HCT116 (cell line): ENCODE results near the gene NOP53. TPM values are rescaled to one million over a fixed set of nuclear protein-coding genes. Genes with fewer than 3 reads are reported as not detected.

Experiments used
- ATAC-seq: fragments of 200-7000 bp; cut with Tn5 transposase; 2 replicates; pipeline ENCODE4 v1.9.1; 2020; ENCODE audit warnings: mild to moderate bottlenecking, moderate library complexity
- BruUV-seq: library from RNA; stranded (reverse); fragments of 400-500 nt; replicated peaks from 2 replicates; lab custom pipeline; 2021; lab: Mats Ljungman, UMichigan
- CTCF ChIA-PET: fragments of 300-600 bp; sonication (Branson Sonifier 250); formaldehyde crosslinking; loops from one replicate; lab custom pipeline; 2021; ENCODE audit warnings: antibody characterized with exemption; lab: Charles Lee
- POLR2A ChIA-PET: fragments of 300-600, 350-600 bp; sonication (Branson Sonifier 250); formaldehyde crosslinking; loops from one replicate; lab custom pipeline; 2021; ENCODE audit warnings: antibody characterized with exemption; lab: Charles Lee
- RAD21 ChIA-PET, 2 experiments: fragments of 300-600 bp; sonication (Branson Sonifier 250); formaldehyde crosslinking; loops; one replicate each; lab custom pipeline; 2023; ENCODE audit warnings: low total read pairs in 2 of 2; ENCODE audit not compliant: uncharacterized antibody in 2 of 2, unreplicated experiment in 2 of 2, low non-redundant PET in 1 of 2; lab: Charles Lee
- DNase-seq: peaks from one replicate; pipeline ENCODE4 v3.0.0-alpha.2; 2010; ENCODE audit warnings: low read depth, low spot score
- H2AFZ ChIP-seq: fragments of 200-600 bp; shearing (Covaris generic), sonication (generic); 2 replicates; pipeline ENCODE4 v1.6.1; 2017; ENCODE audit warnings: low read depth, mixed run types, mixed read lengths, antibody characterized with exemption, low read length; ENCODE audit not compliant: poor library complexity, severe bottlenecking
- H3K27ac ChIP-seq: 2 replicates; pipeline ENCODE4 v1.5.1; 2012; ENCODE audit warnings: low read depth, low read length
- H3K27me3 ChIP-seq: fragments of 200-600 bp; sonication (generic); 2 replicates; pipeline ENCODE4 v1.6.1; 2016; ENCODE audit warnings: mixed run types, low read length, mixed read lengths; ENCODE audit not compliant: insufficient read depth
- H3K36me3 ChIP-seq, 2 experiments: fragments of 200-500 bp in 1 of 2; fragments of 200-600 bp in 1 of 2; sonication (Bioruptor generic) in 1 of 2; sonication (generic) in 1 of 2; 2 replicates each; pipeline versions ENCODE4 v1.5.1 to v1.6.1; 2014 to 2016; ENCODE audit warnings: low read length in 2 of 2, inconsistent platforms in 1 of 2, mixed read lengths in 1 of 2, mixed run types in 1 of 2; ENCODE audit not compliant: insufficient read depth in 2 of 2, control insufficient read depth in 1 of 2
- H3K4me1 ChIP-seq, 2 experiments: fragments of 200-600 bp in 1 of 2; sonication (generic) in 1 of 2; 2 replicates each; pipeline versions ENCODE4 v1.5.1 to v1.6.1; 2012 to 2017; ENCODE audit warnings: low read length in 2 of 2, inconsistent platforms in 1 of 2, mild to moderate bottlenecking in 1 of 2, mixed read lengths in 1 of 2, mixed run types in 1 of 2, moderate library complexity in 1 of 2; ENCODE audit not compliant: insufficient read depth in 2 of 2, control insufficient read depth in 1 of 2
- H3K4me2 ChIP-seq: fragments of 200-600 bp; sonication (generic); 2 replicates; pipeline ENCODE4 v1.6.1; 2017; ENCODE audit warnings: mixed run types, low read length, mixed read lengths
- H3K4me3 ChIP-seq, 2 experiments: fragments of 200-600 bp in 1 of 2; sonication (generic) in 1 of 2; replicated peaks in 1 of 2; 2 replicates each; pipeline ENCODE4 v1.5.1; 2011 to 2016; ENCODE audit warnings: low read length in 2 of 2, control low read depth in 1 of 2, low read depth in 1 of 2, mild to moderate bottlenecking in 1 of 2, mixed read lengths in 1 of 2, mixed run types in 1 of 2
- H3K79me2 ChIP-seq: fragments of 200-600 bp; sonication (generic); 2 replicates; pipeline ENCODE4 v1.6.1; 2017; ENCODE audit warnings: mild to moderate bottlenecking, mixed run types, low read length, moderate library complexity, mixed read lengths; ENCODE audit not compliant: insufficient read depth
- H3K9ac ChIP-seq: fragments of 200-600 bp; sonication (generic); 2 replicates; pipeline ENCODE4 v1.6.1; 2016; ENCODE audit warnings: low read length, mixed read lengths
- H3K9me2 ChIP-seq: fragments of 200-600 bp; sonication (generic), shearing (Covaris generic); 2 replicates; pipeline ENCODE4 v1.6.1; 2017; ENCODE audit warnings: mixed run types, mild to moderate bottlenecking, moderate library complexity; ENCODE audit not compliant: insufficient read depth
- H3K9me3 ChIP-seq, 2 experiments: fragments of 200-500 bp in 1 of 2; fragments of 200-600 bp in 1 of 2; sonication (Bioruptor generic) in 1 of 2; sonication (generic) in 1 of 2; 2 replicates each; pipeline ENCODE4 v1.6.1; 2014 to 2017; ENCODE audit warnings: low read length in 2 of 2, mixed read lengths in 2 of 2, inconsistent platforms in 1 of 2, low read depth in 1 of 2, mild to moderate bottlenecking in 1 of 2, mixed run types in 1 of 2, moderate library complexity in 1 of 2; ENCODE audit not compliant: control insufficient read depth in 1 of 2, insufficient read depth in 1 of 2
- H4K20me1 ChIP-seq: fragments of 200-600 bp; sonication (generic), shearing (Covaris generic); 2 replicates; pipeline ENCODE4 v1.6.1; 2017; ENCODE audit warnings: mixed run types, mild to moderate bottlenecking, moderate library complexity; ENCODE audit not compliant: insufficient read depth
- ATF3 ChIP-seq: IDR thresholded peaks from 2 replicates; pipeline ENCODE4 v1.6.1; 2012
- CEBPB ChIP-seq: IDR thresholded peaks from 2 replicates; pipeline ENCODE4 v1.6.1; 2012; ENCODE audit warnings: low read depth
- CTCF ChIP-seq, 3 experiments: fragments of 200-600 bp in 1 of 3; sonication (generic) in 1 of 3; IDR thresholded peaks in 2 of 3; conservative IDR thresholded peaks in 1 of 3; 2 replicates each; pipeline ENCODE4 v1.5.1; 2012 to 2017; ENCODE audit warnings: low read depth in 2 of 3, low read length in 2 of 3, antibody characterized with exemption in 1 of 3, borderline replicate concordance in 1 of 3, control low read depth in 1 of 3, mild to moderate bottlenecking in 1 of 3, mixed read lengths in 1 of 3, mixed run types in 1 of 3, moderate library complexity in 1 of 3; ENCODE audit not compliant: insufficient read depth in 1 of 3
- EGR1 ChIP-seq: IDR thresholded peaks from 2 replicates; pipeline ENCODE4 v1.6.1; 2012; ENCODE audit warnings: low read depth
- ELF1 ChIP-seq: IDR thresholded peaks from 2 replicates; pipeline ENCODE4 v1.6.1; 2012; ENCODE audit warnings: low read depth, borderline replicate concordance
- EZH2 ChIP-seq: fragments of 200-600 bp; sonication (generic); IDR thresholded peaks from 2 replicates; pipeline ENCODE4 v1.6.1; 2017; ENCODE audit warnings: antibody characterized with exemption, mixed run types
- JUND ChIP-seq: IDR thresholded peaks from 2 replicates; pipeline ENCODE4 v1.6.1; 2012
- MAX ChIP-seq: IDR thresholded peaks from 2 replicates; pipeline ENCODE4 v1.6.1; 2012
- POLR2AphosphoS5 ChIP-seq: IDR thresholded peaks from 2 replicates; pipeline ENCODE4 v1.6.1; 2011; ENCODE audit warnings: mild to moderate bottlenecking, low read depth, low read length, moderate library complexity
- RAD21 ChIP-seq: IDR thresholded peaks from 2 replicates; pipeline ENCODE4 v1.6.1; 2012; ENCODE audit warnings: low read depth, mild to moderate bottlenecking
- SP1 ChIP-seq: IDR thresholded peaks from 2 replicates; pipeline ENCODE4 v1.6.1; 2012; ENCODE audit warnings: low read depth
- SRF ChIP-seq: IDR thresholded peaks from 2 replicates; pipeline ENCODE4 v1.6.1; 2012; ENCODE audit warnings: low read depth
- TCF7L2 ChIP-seq: IDR thresholded peaks from 2 replicates; pipeline ENCODE4 v1.7.0; 2011; ENCODE audit warnings: borderline replicate concordance, inconsistent platforms; ENCODE audit not compliant: insufficient read depth, insufficient read length; ENCODE audit errors: extremely low read depth
- YY1 ChIP-seq: IDR thresholded peaks from 2 replicates; pipeline ENCODE4 v1.6.1; 2011; ENCODE audit warnings: low read length, low read depth, moderate library complexity, mild to moderate bottlenecking; ENCODE audit not compliant: insufficient replicate concordance; ENCODE audit errors: extremely low read depth
- ZBTB33 ChIP-seq: IDR thresholded peaks from 2 replicates; pipeline ENCODE4 v1.6.1; 2011; ENCODE audit warnings: mild to moderate bottlenecking, low read length, moderate library complexity; ENCODE audit not compliant: insufficient replicate concordance; ENCODE audit errors: extremely low read depth
- ZFX ChIP-seq: fragments of 450-650 bp; IDR thresholded peaks from 2 replicates; pipeline ENCODE4 v1.6.1; 2017
- intact Hi-C: fragments of 100-400 bp; cut with micrococcal nuclease; formaldehyde crosslinking; loops from 2 replicates; pipeline ENCODE4 v1.10.0; 2022
- total RNA-seq: library from RNA; stranded (reverse); gene quantifications from one replicate; pipeline ENCODE4 v1.2.1, GENCODE V29; 2021; ENCODE audit not compliant: unreplicated experiment

NOP53 gene
- total RNA-seq, 1 experiment from 2014 or later: 322 TPM

GRCh38 chr19:47778954-47779351 lies 33.6 kb downstream of the NOP53 start (continued):
- TF ChIP-seq CTCF (IDR thresholded peaks at IDR 0.05 in 2 of 3, conservative IDR thresholded peaks at IDR 0.05 in 1 of 3; ENCODE audit: borderline replicate concordance in 1 of 3, insufficient read depth in 1 of 3, low read depth in 2 of 3, low read length in 2 of 3) (no peak), ELF1 (no peak), RAD21 (no peak), SP1 (no peak), CEBPB (no peak)

GRCh38 chr19:47779524-47780214 lies 34.3 kb downstream of the NOP53 start:
- H3K4me1 ChIP-seq: peaks cover 13 to 24% of the 10 kb centered on the region in 2 experiments; a peak in 3 of 4 replicates
- no peaks in the 10 kb centered on the region for H4K20me1 ChIP-seq
- ATAC-seq: no peak
- POLR2A ChIA-PET: no interaction called here
- intact Hi-C loops: no loop called here
- H3K36me3 ChIP-seq: peaks cover 28 to 36% of the 10 kb centered on the region in 2 experiments; a peak in 3 of 4 replicates
- peak overlapping the region; percentile 97 to 99 for H3K4me3 ChIP-seq
- DNase-seq: no peak
- peak overlapping the region; percentile 99 for H3K4me2 ChIP-seq
- H3K9me3 ChIP-seq: no peaks in the 10 kb centered on the region
- no peaks in the 10 kb centered on the region for H3K27me3 ChIP-seq
- H3K9me2 ChIP-seq: no peaks in the 10 kb centered on the region
- no TSS peak for BruUV-seq
- peak overlapping the region; percentile 98 for H3K27ac ChIP-seq
- RAD21 ChIA-PET: no interaction called here
- H3K9ac ChIP-seq: peak overlapping the region; percentile 84
- CTCF ChIA-PET: no interaction called here
- H2AFZ ChIP-seq: no peak overlapping the region
- peaks cover 41% of the 10 kb centered on the region for H3K79me2 ChIP-seq
- no peak for TF ChIP-seq EZH2
- no peak for TF ChIP-seq POLR2AphosphoS5
- no peak for TF ChIP-seq ATF3
- no peak for TF ChIP-seq SP1
- TF ChIP-seq ZBTB33: no peak
- TF ChIP-seq YY1: no peak
- no peak for TF ChIP-seq RAD21
- TF ChIP-seq TCF7L2: no peak
- no peak for TF ChIP-seq ZFX
- TF ChIP-seq CTCF (IDR thresholded peaks at IDR 0.05 in 2 of 3, conservative IDR thresholded peaks at IDR 0.05 in 1 of 3; ENCODE audit: borderline replicate concordance in 1 of 3, insufficient read depth in 1 of 3, low read depth in 2 of 3, low read length in 2 of 3): no peak
- TF ChIP-seq JUND: no peak
- no peak for TF ChIP-seq SRF
- TF ChIP-seq EGR1: no peak
- no peak for TF ChIP-seq MAX
